GM19324 (cell line): ENCODE data around the gene WDR11.
"Not testable (repeated sequence)": the region's sequence is repeated elsewhere in the genome, so short reads cannot be mapped to it uniquely, and the experiment has no call there.

Source experiments
- ATAC-seq: cut with Tn5 transposase; IDR thresholded peaks from one replicate; pipeline ENCODE4 v1.9.1; 2021; ENCODE audit warnings: mild to moderate bottlenecking, moderate library complexity; ENCODE audit not compliant: unreplicated experiment, low FRiP score

The WDR11 gene

GRCh38 chr10:120838941-120839340 lies 12.2 kb upstream of the WDR11 start:
- ATAC-seq: no peak

- no peak for ATAC-seq
These were observed 9.5 kb upstream of the WDR11 start for GRCh38 chr10:120841522-120842189.

- ATAC-seq: no peak
These were observed 3.2 kb downstream of the WDR11 start for GRCh38 chr10:120854388-120854787.

GRCh38 chr10:120861178-120861855 lies 10.2 kb downstream of the WDR11 start:
- no peak for ATAC-seq

- ATAC-seq: no peak
These were observed 22.6 kb downstream of the WDR11 start for GRCh38 chr10:120873741-120874140.

- no peak for ATAC-seq
These were observed 31.9 kb downstream of the WDR11 start for GRCh38 chr10:120883071-120883470.

- no peak for ATAC-seq
These were observed 36.3 kb downstream of the WDR11 start for GRCh38 chr10:120887482-120887881.

GRCh38 chr10:120891365-120891764 lies 40.2 kb downstream of the WDR11 start:
- no peak for ATAC-seq

GRCh38 chr10:120894556-120894955 lies 43.4 kb downstream of the WDR11 start:
- no peak for ATAC-seq

GRCh38 chr10:120897343-120897742 lies 46.2 kb downstream of the WDR11 start:
- ATAC-seq: no peak

- ATAC-seq: no peak
These were observed 54.1 kb downstream of the WDR11 start for GRCh38 chr10:120905268-120905667.

GRCh38 chr10:120917521-120918250 lies 66.5 kb downstream of the WDR11 start:
- no peak for ATAC-seq

GRCh38 chr10:120923886-120924285 lies 72.7 kb downstream of the WDR11 start:
- ATAC-seq: not testable (repeated sequence)

GRCh38 chr10:120926611-120927010 lies 75.4 kb downstream of the WDR11 start:
- no peak for ATAC-seq

GRCh38 chr10:120927352-120927751 lies 76.2 kb downstream of the WDR11 start:
- ATAC-seq: no peak

- no peak for ATAC-seq
These were observed 78.0 kb downstream of the WDR11 start for GRCh38 chr10:120929166-120929565.

GRCh38 chr10:120931423-120931822 lies 80.3 kb downstream of the WDR11 start:
- no peak for ATAC-seq

- ATAC-seq: no peak
These were observed 80.8 kb downstream of the WDR11 start for GRCh38 chr10:120931999-120932398.

- ATAC-seq: no peak
These were observed 87.7 kb downstream of the WDR11 start for GRCh38 chr10:120938822-120939221.

GRCh38 chr10:120940299-120940900 lies 89.2 kb downstream of the WDR11 start:
- no peak for ATAC-seq

GRCh38 chr10:120941501-120941900 lies 90.3 kb downstream of the WDR11 start:
- no peak for ATAC-seq
